Keratinocyte (primary cell): ENCODE results near the gene SCN1B. TPM values are rescaled to one million over a fixed set of nuclear protein-coding genes. Genes with fewer than 3 reads are reported as not detected.
"Not testable (repeated sequence)": the region's sequence is repeated elsewhere in the genome, so short reads cannot be mapped to it uniquely, and the experiment has no call there.

Experiments used
- DNase-seq: peaks from one replicate; pipeline ENCODE4 v3.0.0-alpha.2; 2011; ENCODE audit warnings: low read depth, missing footprints, low spot score
- FAIRE-seq: peaks from 2 replicates; lab custom pipeline; 2011; peaks lifted over from hg19 to GRCh38; lab: Jason Lieb, UNC
- H2AFZ ChIP-seq: 2 replicates; pipeline ENCODE4 v1.6.0; 2012; ENCODE audit warnings: low read length, control low read depth, inconsistent platforms; ENCODE audit not compliant: control insufficient read depth
- H3K27ac ChIP-seq: 2 replicates; pipeline ENCODE4 v1.5.1; 2011; ENCODE audit warnings: low read length; ENCODE audit not compliant: control insufficient read depth, insufficient read depth
- H3K27me3 ChIP-seq: 3 replicates; pipeline ENCODE4 v1.6.0; 2011; ENCODE audit warnings: low read length; ENCODE audit not compliant: control insufficient read depth, insufficient read depth; ENCODE audit errors: extremely low read depth
- H3K36me3 ChIP-seq, 2 experiments: 2 replicates in 1 of 2; 3 replicates in 1 of 2; pipeline ENCODE4 v1.5.1; 2011; ENCODE audit warnings: low read length in 2 of 2, mild to moderate bottlenecking in 1 of 2; ENCODE audit not compliant: control insufficient read depth in 2 of 2, insufficient read depth in 2 of 2; ENCODE audit errors: extremely low read depth in 1 of 2
- H3K4me1 ChIP-seq: 3 replicates; pipeline ENCODE4 v1.5.1; 2011; ENCODE audit warnings: low read length; ENCODE audit not compliant: control insufficient read depth, insufficient read depth; ENCODE audit errors: extremely low read depth
- H3K4me2 ChIP-seq: 3 replicates; pipeline ENCODE4 v1.6.0; 2011; ENCODE audit warnings: low read depth, low read length; ENCODE audit not compliant: control insufficient read depth, insufficient read depth; ENCODE audit errors: extremely low read depth
- H3K4me3 ChIP-seq, 3 experiments: fragments of 200-600 bp in 1 of 3; sonication (generic) in 1 of 3; 2 replicates in 2 of 3; 3 replicates in 1 of 3; pipeline ENCODE4 v1.5.1; 2011 to 2016; ENCODE audit warnings: low read length in 3 of 3, mild to moderate bottlenecking in 3 of 3, control low read depth in 2 of 3, inconsistent platforms in 1 of 3, low read depth in 1 of 3, mixed read lengths in 1 of 3, mixed run types in 1 of 3, moderate library complexity in 1 of 3; ENCODE audit not compliant: control insufficient read depth in 2 of 3, insufficient read depth in 2 of 3; ENCODE audit errors: extremely low read depth in 1 of 3
- H3K79me2 ChIP-seq: 2 replicates; pipeline ENCODE4 v1.6.0; 2012; ENCODE audit warnings: low read length; ENCODE audit not compliant: control insufficient read depth, insufficient read depth
- H3K9ac ChIP-seq: 3 replicates; pipeline ENCODE4 v1.6.0; 2011; ENCODE audit warnings: low read length; ENCODE audit not compliant: control insufficient read depth, insufficient read depth; ENCODE audit errors: extremely low read depth
- H3K9me1 ChIP-seq: 3 replicates; pipeline ENCODE4 v1.6.0; 2011; ENCODE audit warnings: low read length; ENCODE audit not compliant: control insufficient read depth, insufficient read depth; ENCODE audit errors: extremely low read depth
- H3K9me3 ChIP-seq: 2 replicates; pipeline ENCODE4 v1.5.1; 2012; ENCODE audit warnings: low read depth, low read length; ENCODE audit not compliant: control insufficient read depth
- H4K20me1 ChIP-seq: 3 replicates; pipeline ENCODE4 v1.6.0; 2011; ENCODE audit warnings: low read length; ENCODE audit not compliant: control insufficient read depth, insufficient read depth; ENCODE audit errors: extremely low read depth
- CTCF ChIP-seq, 3 experiments: IDR thresholded peaks in 1 of 3; conservative IDR thresholded peaks in 1 of 3; optimal IDR thresholded peaks in 1 of 3; 2 replicates in 2 of 3; 3 replicates in 1 of 3; pipeline versions ENCODE3 to v1.5.1; 2011; ENCODE audit warnings: low read length in 3 of 3, mild to moderate bottlenecking in 3 of 3, moderate library complexity in 2 of 3, control low read depth in 1 of 3, inconsistent platforms in 1 of 3; ENCODE audit not compliant: insufficient read depth in 2 of 3; ENCODE audit errors: extremely low read depth in 1 of 3
- EZH2 ChIP-seq: IDR thresholded peaks from one replicate; pipeline ENCODE4 v1.6.1; 2012; ENCODE audit warnings: inconsistent platforms, mild to moderate bottlenecking, low read length, moderate library complexity
- dilution Hi-C: fragments of 300-500 bp; cut with MboI; formaldehyde crosslinking; loops from one replicate; pipeline ENCODE4 v1.7.0; 2020; ENCODE audit warnings: low sequenced_read_pairs; ENCODE audit not compliant: extremely low pct_ligation_motif_present
- polyA plus RNA-seq, 5 experiments: library from polyadenylated mRNA; depleted of rRNA in 3 of 5; stranded (reverse) in 3 of 5; stranded (forward) in 1 of 5; unstranded in 1 of 5; fragments of >200 nt; gene quantifications; 1 replicate in 1 of 5; 2 replicates in 3 of 5; 3 replicates in 1 of 5; pipeline versions ENCODE4 v1.2.1 to v1.2.3, GENCODE V29; 2011 to 2012; ENCODE audit warnings: missing spikeins in 2 of 5, low read depth in 1 of 5, low replicate concordance in 1 of 5

Gene SCN1B
- polyA plus RNA-seq, 1 donor (not counting 4 experiments of a cell fraction or from before 2014, with no cell fraction given): 0.30 TPM

- Histone ChIP-seq H3K9me1 (no peaks in the 10 kb centered on the region), H3K9me3 (no peaks in the 10 kb centered on the region), H3K27ac (no peak overlapping the region), H3K79me2 (no peaks in the 10 kb centered on the region), H3K4me3 (no peak overlapping the region), H3K36me3 (no peaks in the 10 kb centered on the region), H3K27me3 (no peaks in the 10 kb centered on the region), H3K9ac (no peak overlapping the region), H3K4me1 (no peaks in the 10 kb centered on the region), H4K20me1 (no peaks in the 10 kb centered on the region), H3K4me2 (no peak overlapping the region), H2AFZ (no peak overlapping the region)
- dilution Hi-C loops: no loop called here
- TF ChIP-seq EZH2 (no peak), CTCF (optimal IDR thresholded peaks at IDR 0.05 in 1 of 3, IDR thresholded peaks at IDR 0.05 in 1 of 3, conservative IDR thresholded peaks at IDR 0.05 in 1 of 3; ENCODE audit: extremely low read depth in 1 of 3, insufficient read depth in 2 of 3, low read length in 3 of 3) (no peak)
- FAIRE-seq (no peak), DNase-seq (no peak)
These were observed 19.2 kb downstream of the SCN1B start for GRCh38 chr19:35049456-35049855.

GRCh38 chr19:35050662-35051061 lies 20.4 kb downstream of the SCN1B start:
- FAIRE-seq, dilution Hi-C loops: not testable (repeated sequence)

GRCh38 chr19:35051268-35051667 lies 21.0 kb downstream of the SCN1B start:
- H3K27me3 ChIP-seq, DNase-seq, H3K79me2 ChIP-seq, H2AFZ ChIP-seq, H3K36me3 ChIP-seq, FAIRE-seq, H3K4me2 ChIP-seq, H3K9me3 ChIP-seq, H3K4me1 ChIP-seq, H3K4me3 ChIP-seq, H3K27ac ChIP-seq, dilution Hi-C loops, H3K9me1 ChIP-seq, H3K9ac ChIP-seq, H4K20me1 ChIP-seq: not testable (repeated sequence)

More at GRCh38 chr19:35050662-35051061, 20.4 kb downstream of the SCN1B start:
- not testable (repeated sequence) for H3K9me3 ChIP-seq, H3K27me3 ChIP-seq, H3K79me2 ChIP-seq, H3K27ac ChIP-seq, H3K4me1 ChIP-seq, H3K9me1 ChIP-seq, H3K9ac ChIP-seq, H2AFZ ChIP-seq, H3K4me2 ChIP-seq, H4K20me1 ChIP-seq, DNase-seq, H3K4me3 ChIP-seq, H3K36me3 ChIP-seq
